IMR-90 (cell line): ENCODE measurements around the gene CTAG1A. TPM values are rescaled to one million over a fixed set of nuclear protein-coding genes. Genes with fewer than 3 reads are reported as not detected.

Experiments used
- ATAC-seq: fragments of 200-7000 bp; cut with Tn5 transposase; 2 replicates; pipeline ENCODE4 v1.9.1; 2020; ENCODE audit warnings: low read depth, mild to moderate bottlenecking, moderate library complexity
- BruUV-seq: library from RNA; stranded (reverse); fragments of 400-500 nt; replicated peaks from 2 replicates; lab custom pipeline; 2021; lab: Mats Ljungman, UMichigan
- CTCF ChIA-PET: fragments of 300-600 bp; formaldehyde crosslinking; extraction: SDS; loops from one replicate; lab custom pipeline; 2021; ENCODE audit warnings: antibody characterized with exemption; lab: Yijun Ruan, JAX
- POLR2A ChIA-PET: fragments of 300-600 bp; sonication (Branson Sonifier 250); formaldehyde crosslinking; loops from one replicate; lab custom pipeline; 2022; ENCODE audit warnings: antibody characterized with exemption; ENCODE audit not compliant: unreplicated experiment; lab: Charles Lee
- DNase-seq: peaks from one replicate; pipeline ENCODE4 v3.0.0; 2013
- H2AFZ ChIP-seq: replicated peaks from 2 replicates; pipeline ENCODE3; 2013; ENCODE audit warnings: low read length, mild to moderate bottlenecking; ENCODE audit not compliant: poor library complexity
- H2AK5ac ChIP-seq: 2 replicates; pipeline ENCODE4 v1.6.1; 2013; ENCODE audit warnings: low read depth, low read length, inconsistent platforms
- H2AK9ac ChIP-seq: replicated peaks from 2 replicates; pipeline ENCODE3; 2013; ENCODE audit warnings: mild to moderate bottlenecking, low read depth, low read length, moderate library complexity; ENCODE audit not compliant: poor library complexity
- H2BK120ac ChIP-seq: 2 replicates; pipeline ENCODE4 v1.6.1; 2013; ENCODE audit warnings: low read depth, low read length, inconsistent platforms
- H2BK15ac ChIP-seq: 3 replicates; pipeline ENCODE4 v1.6.1; 2013; ENCODE audit warnings: low read depth, low read length, inconsistent platforms
- H2BK20ac ChIP-seq: 2 replicates; pipeline ENCODE4 v1.6.1; 2013; ENCODE audit warnings: low read depth, mild to moderate bottlenecking, inconsistent platforms, low read length, moderate library complexity
- H2BK5ac ChIP-seq: 2 replicates; pipeline ENCODE4 v1.6.1; 2013; ENCODE audit warnings: mild to moderate bottlenecking, low read depth, low read length, inconsistent platforms; ENCODE audit not compliant: poor library complexity, severe bottlenecking
- H3K14ac ChIP-seq: replicated peaks from 2 replicates; pipeline ENCODE4 v1.6.1; 2013; ENCODE audit warnings: low read depth, low read length, inconsistent platforms
- H3K18ac ChIP-seq: 2 replicates; pipeline ENCODE4 v1.6.1; 2013; ENCODE audit warnings: low read depth, low read length, control low read depth
- H3K23ac ChIP-seq: 2 replicates; pipeline ENCODE4 v1.6.1; 2013; ENCODE audit warnings: low read depth, low read length, inconsistent platforms
- H3K27ac ChIP-seq: 2 replicates; pipeline ENCODE4 v1.5.1; 2013; ENCODE audit warnings: mild to moderate bottlenecking, control low read depth, low read length; ENCODE audit not compliant: insufficient read depth
- H3K27me3 ChIP-seq: 2 replicates; pipeline ENCODE4 v1.6.1; 2013; ENCODE audit warnings: low read length; ENCODE audit not compliant: control insufficient read depth, insufficient read depth
- H3K36me3 ChIP-seq: 2 replicates; pipeline ENCODE4 v1.6.1; 2013; ENCODE audit warnings: low read length, mixed read lengths; ENCODE audit not compliant: control insufficient read depth, insufficient read depth
- H3K4ac ChIP-seq: 2 replicates; pipeline ENCODE4 v1.6.1; 2013; ENCODE audit warnings: low read depth, low read length, inconsistent platforms
- H3K4me1 ChIP-seq: 2 replicates; pipeline ENCODE4 v1.6.1; 2013; ENCODE audit warnings: low read length, mixed read lengths; ENCODE audit not compliant: control insufficient read depth, insufficient read depth
- H3K4me2 ChIP-seq: 2 replicates; pipeline ENCODE4 v1.6.1; 2013; ENCODE audit warnings: low read depth, mild to moderate bottlenecking, control low read depth, low read length, moderate library complexity
- H3K4me3 ChIP-seq: 2 replicates; pipeline ENCODE4 v1.5.1; 2013; ENCODE audit warnings: low read depth, mild to moderate bottlenecking, control low read depth, low read length, moderate library complexity; ENCODE audit not compliant: insufficient read depth
- H3K56ac ChIP-seq: 2 replicates; pipeline ENCODE4 v1.6.1; 2013; ENCODE audit warnings: low read length, inconsistent platforms; ENCODE audit not compliant: insufficient read depth; ENCODE audit errors: extremely low read depth
- H3K79me1 ChIP-seq, 2 experiments: 2 replicates each; pipeline ENCODE4 v1.6.1; 2013; ENCODE audit warnings: low read length in 2 of 2, inconsistent platforms in 1 of 2, low read depth in 1 of 2
- H3K9ac ChIP-seq: 2 replicates; pipeline ENCODE4 v1.6.1; 2013; ENCODE audit warnings: low read depth, low read length, control low read depth
- H3K9me1 ChIP-seq: 2 replicates; pipeline ENCODE4 v1.6.1; 2013; ENCODE audit warnings: low read length, inconsistent platforms; ENCODE audit not compliant: insufficient read depth
- H3K9me3 ChIP-seq: 2 replicates; pipeline ENCODE4 v1.6.1; 2013; ENCODE audit warnings: low read length; ENCODE audit not compliant: control insufficient read depth, insufficient read depth
- H4K20me1 ChIP-seq: 2 replicates; pipeline ENCODE4 v1.6.1; 2013; ENCODE audit warnings: low read length, inconsistent platforms; ENCODE audit not compliant: insufficient read depth
- H4K5ac ChIP-seq: 2 replicates; pipeline ENCODE4 v1.6.1; 2013; ENCODE audit warnings: mild to moderate bottlenecking, low read depth, low read length, control low read depth
- H4K8ac ChIP-seq, 2 experiments: 2 replicates each; pipeline ENCODE4 v1.6.1; 2013; ENCODE audit warnings: low read depth in 2 of 2, low read length in 2 of 2, control low read depth in 1 of 2, inconsistent platforms in 1 of 2
- H4K91ac ChIP-seq: 2 replicates; pipeline ENCODE4 v1.6.1; 2013; ENCODE audit warnings: low read depth, low read length, inconsistent platforms; ENCODE audit not compliant: insufficient read depth
- BHLHE40 ChIP-seq: fragments of 150-350 bp; IDR thresholded peaks from 2 replicates; pipeline ENCODE4 v1.6.1; 2016; ENCODE audit warnings: mild to moderate bottlenecking, low read depth, low read length
- CEBPB ChIP-seq: IDR thresholded peaks from 2 replicates; pipeline ENCODE4 v1.6.1; 2012; ENCODE audit warnings: low read depth, low read length, improper control_type of control experiment
- CHD1 ChIP-seq: IDR thresholded peaks from 2 replicates; pipeline ENCODE4 v1.6.1; 2012; ENCODE audit warnings: low read depth, low read length, improper control_type of control experiment
- FOS ChIP-seq: fragments of 150-350 bp; IDR thresholded peaks from 2 replicates; pipeline ENCODE4 v1.6.1; 2016; ENCODE audit warnings: low read depth, low read length
- MAFK ChIP-seq: IDR thresholded peaks from 2 replicates; pipeline ENCODE4 v1.6.1; 2012; ENCODE audit warnings: low read depth, low read length, improper control_type of control experiment
- MAZ ChIP-seq: IDR thresholded peaks from 2 replicates; pipeline ENCODE4 v1.6.1; 2012; ENCODE audit warnings: low read depth, mild to moderate bottlenecking, low read length, improper control_type of control experiment, moderate library complexity, borderline replicate concordance
- NFE2L2 ChIP-seq: fragments of 150-350 bp; IDR thresholded peaks from 2 replicates; pipeline ENCODE4 v1.6.1; 2016; ENCODE audit warnings: low read depth, mild to moderate bottlenecking, low read length
- POLR2A ChIP-seq: IDR thresholded peaks from 2 replicates; pipeline ENCODE4 v1.6.1; 2012; ENCODE audit warnings: mild to moderate bottlenecking, low read depth, low read length
- RAD21 ChIP-seq: IDR thresholded peaks from 2 replicates; pipeline ENCODE4 v1.6.1; 2012; ENCODE audit warnings: low read length, improper control_type of control experiment
- RCOR1 ChIP-seq: IDR thresholded peaks from 2 replicates; pipeline ENCODE4 v1.6.1; 2012; ENCODE audit warnings: mild to moderate bottlenecking, low read length, improper control_type of control experiment; ENCODE audit not compliant: insufficient replicate concordance
- RFX5 ChIP-seq: IDR thresholded peaks from 2 replicates; pipeline ENCODE4 v1.8.0; 2012; ENCODE audit warnings: low read depth, mild to moderate bottlenecking, low read length, moderate library complexity
- SMC3 ChIP-seq: fragments of 150-350 bp; IDR thresholded peaks from 2 replicates; pipeline ENCODE4 v1.6.1; 2016; ENCODE audit warnings: low read depth, mild to moderate bottlenecking, antibody characterized with exemption, low read length, moderate library complexity
- USF2 ChIP-seq: fragments of 150-350 bp; IDR thresholded peaks from 2 replicates; pipeline ENCODE4 v1.6.1; 2017; ENCODE audit warnings: mild to moderate bottlenecking, antibody characterized with exemption, low read length, low read depth
- WGBS, 2 experiments: methylation state at CpG; one replicate each; pipeline versions ENCODE4 v1.1.5 to v1.1.7; 2013; ENCODE audit warnings: missing lambda C conversion rate in 2 of 2; ENCODE audit not compliant: insufficient read length in 1 of 2; ENCODE audit errors: extremely low coverage in 2 of 2; 5-methylcytosine and 5-hydroxymethylcytosine counted together
- dilution Hi-C: fragments of 300-500 bp; cut with HindIII; formaldehyde crosslinking; loops from one replicate; pipeline ENCODE4 v1.14.3; 2018; ENCODE audit warnings: low sequenced_read_pairs; ENCODE audit not compliant: unreplicated experiment
- in situ Hi-C: fragments of 300-500 bp; cut with MboI; formaldehyde crosslinking; loops from 3 replicates; pipeline ENCODE4 v1.14.3; 2019; ENCODE audit warnings: low sequenced_read_pairs, inconsistent platforms, mixed read lengths
- intact Hi-C: fragments of 100-400 bp; cut with micrococcal nuclease; formaldehyde crosslinking; loops from 2 replicates; pipeline ENCODE4 v1.10.0; 2022
- polyA plus RNA-seq, 3 experiments: library from polyadenylated mRNA; depleted of rRNA; stranded (reverse); fragments of >200 nt; gene quantifications; 2 replicates each; pipeline ENCODE4 v1.2.3, GENCODE V29; 2012; ENCODE audit warnings: low replicate concordance in 1 of 3
- total RNA-seq: library from RNA; depleted of rRNA; stranded (reverse); fragments of >200 nt; gene quantifications from 2 replicates; pipeline ENCODE4 v1.2.3, GENCODE V29; 2012
- TF ChIP-seq, protein P1 (sequence below): conservative IDR thresholded peaks from 2 replicates; pipeline ENCODE4 v1.5.1; 2012; ENCODE audit warnings: mild to moderate bottlenecking, low read depth, low read length, improper control_type of control experiment

Gene CTAG1A
- total and polyA plus RNA-seq, 2 of the 4 experiments (the other 2 are of a cell fraction): not detected

DNA sequence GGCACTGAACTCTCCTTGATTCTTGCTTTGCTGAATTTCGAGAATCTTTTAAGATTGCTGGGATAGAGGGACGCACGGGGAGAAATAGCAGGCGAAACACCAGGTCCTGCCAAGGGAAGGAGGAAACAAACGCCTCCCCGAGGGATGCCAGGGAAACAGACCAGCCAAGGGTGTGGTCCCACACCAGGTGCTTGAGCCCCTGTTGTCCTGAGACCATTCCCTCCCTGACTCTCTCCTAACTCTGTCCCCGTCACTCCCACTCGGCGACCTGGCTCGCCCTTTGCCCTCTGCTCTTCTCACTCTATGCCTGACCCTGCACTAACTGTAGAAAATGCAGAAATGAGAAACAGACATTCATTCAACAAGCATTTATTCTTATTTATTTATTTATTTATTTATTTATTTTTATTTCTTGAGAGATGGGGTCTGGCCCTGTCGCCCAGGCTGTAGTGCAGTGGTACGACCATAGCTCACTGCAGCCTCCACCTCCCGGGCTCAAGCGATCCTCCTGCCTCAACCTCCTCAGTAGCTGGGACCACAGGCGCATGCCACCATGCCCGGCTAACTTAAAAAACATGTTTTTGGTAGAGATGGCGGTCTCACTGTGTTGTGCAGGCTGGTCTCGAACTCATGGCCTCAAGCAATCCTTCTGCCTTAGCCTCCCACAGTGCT lies 18.0 kb downstream of the CTAG1A start:
- no peak overlapping the region for H2AK5ac ChIP-seq
- no peak overlapping the region for H4K5ac ChIP-seq
- peaks cover 5% of the 10 kb centered on the region for H3K27me3 ChIP-seq
- TF ChIP-seq RFX5 (no peak), SMC3 (no peak), USF2 (no peak), MAZ (no peak), POLR2A (no peak), MAFK (no peak), RCOR1 (no peak), NFE2L2 (no peak), CEBPB (no peak), RAD21 (no peak), FOS (no peak), CHD1 (no peak), BHLHE40 (no peak)
- TF ChIP-seq, protein P1, sequence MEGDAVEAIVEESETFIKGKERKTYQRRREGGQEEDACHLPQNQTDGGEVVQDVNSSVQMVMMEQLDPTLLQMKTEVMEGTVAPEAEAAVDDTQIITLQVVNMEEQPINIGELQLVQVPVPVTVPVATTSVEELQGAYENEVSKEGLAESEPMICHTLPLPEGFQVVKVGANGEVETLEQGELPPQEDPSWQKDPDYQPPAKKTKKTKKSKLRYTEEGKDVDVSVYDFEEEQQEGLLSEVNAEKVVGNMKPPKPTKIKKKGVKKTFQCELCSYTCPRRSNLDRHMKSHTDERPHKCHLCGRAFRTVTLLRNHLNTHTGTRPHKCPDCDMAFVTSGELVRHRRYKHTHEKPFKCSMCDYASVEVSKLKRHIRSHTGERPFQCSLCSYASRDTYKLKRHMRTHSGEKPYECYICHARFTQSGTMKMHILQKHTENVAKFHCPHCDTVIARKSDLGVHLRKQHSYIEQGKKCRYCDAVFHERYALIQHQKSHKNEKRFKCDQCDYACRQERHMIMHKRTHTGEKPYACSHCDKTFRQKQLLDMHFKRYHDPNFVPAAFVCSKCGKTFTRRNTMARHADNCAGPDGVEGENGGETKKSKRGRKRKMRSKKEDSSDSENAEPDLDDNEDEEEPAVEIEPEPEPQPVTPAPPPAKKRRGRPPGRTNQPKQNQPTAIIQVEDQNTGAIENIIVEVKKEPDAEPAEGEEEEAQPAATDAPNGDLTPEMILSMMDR: no peak
- no peak overlapping the region for H3K9ac ChIP-seq
- CTCF ChIA-PET: no interaction called here
- H3K23ac ChIP-seq: no peak overlapping the region
- no peak overlapping the region for H3K4me3 ChIP-seq
- H3K36me3 ChIP-seq: no peaks in the 10 kb centered on the region
- H3K27ac ChIP-seq: no peak overlapping the region
- no peaks in the 10 kb centered on the region for H3K79me1 ChIP-seq
- no peak overlapping the region for H3K18ac ChIP-seq
- H2AFZ ChIP-seq: no peak overlapping the region
- no peak overlapping the region for H4K8ac ChIP-seq
- no peaks in the 10 kb centered on the region for H4K20me1 ChIP-seq
- in situ Hi-C loops: no loop called here
- intact Hi-C loops: no loop called here
- 86% methylated on average over 5 of the region's 18 CpGs; no CpG with 5 or more reads in 1 of the 2 experiments for whole genome bisulfite sequencing, 2 experiments
- no peak overlapping the region for H3K4me2 ChIP-seq
- H3K4ac ChIP-seq: no peak overlapping the region
- H4K91ac ChIP-seq: no peak overlapping the region
- H3K9me1 ChIP-seq: no peaks in the 10 kb centered on the region
- dilution Hi-C loops: no loop called here
- no peak for ATAC-seq
- H3K4me1 ChIP-seq: no peaks in the 10 kb centered on the region; the same call in 1 of the 2 replicates
- H3K56ac ChIP-seq: no peak overlapping the region
- H2BK5ac ChIP-seq: no peak overlapping the region
- H3K9me3 ChIP-seq: peaks cover 3% of the 10 kb centered on the region
- no peak overlapping the region for H3K14ac ChIP-seq
- no peak overlapping the region for H2BK15ac ChIP-seq
- no peak overlapping the region for H2BK20ac ChIP-seq
- POLR2A ChIA-PET: no interaction called here
- BruUV-seq: no TSS peak
- DNase-seq: no peak
- H2AK9ac ChIP-seq: no peak overlapping the region
- H2BK120ac ChIP-seq: no peak overlapping the region
